Measurements from ENCODE around the gene MOSMO. TPM values are rescaled to one million over a fixed set of nuclear protein-coding genes. Genes with fewer than 3 reads are reported as not detected.
"Not testable (repeated sequence)": the region's sequence is repeated elsewhere in the genome, so short reads cannot be mapped to it uniquely, and the experiment has no call there.

MOSMO gene
- total and polyA plus RNA-seq, 2 donors from 2014 or later = 6.3 to 12.8 TPM

DNA sequence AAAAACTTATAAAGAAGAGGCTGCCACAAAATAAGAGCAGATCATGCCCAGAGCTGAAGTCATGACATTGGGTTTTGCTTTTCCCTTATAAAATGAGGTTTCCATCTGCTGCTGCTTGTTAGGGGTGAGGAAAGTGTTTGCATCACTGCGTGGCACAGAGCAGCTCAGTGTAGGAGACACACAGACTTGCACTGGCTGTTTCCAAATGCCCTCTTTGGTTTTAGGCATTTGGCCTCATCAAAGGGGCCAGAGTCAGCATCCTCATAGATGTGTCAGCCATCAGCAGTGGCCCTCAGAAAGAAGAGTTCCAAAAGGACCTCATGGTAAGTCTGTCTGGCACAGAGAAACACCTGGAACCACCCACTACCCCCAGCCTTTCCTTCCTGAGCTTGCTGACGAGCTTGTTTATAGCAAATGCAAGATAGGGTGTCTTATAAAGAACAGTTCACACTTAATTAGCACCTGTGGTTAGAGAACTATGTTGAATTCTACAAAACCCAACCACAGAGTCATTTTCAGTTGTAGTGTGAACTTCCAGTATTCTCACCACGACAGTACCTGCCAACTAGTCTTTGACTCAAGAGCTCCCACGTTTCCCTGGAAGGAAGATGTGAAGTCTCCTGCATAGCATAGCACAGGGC is 101.5 kb downstream of the MOSMO start:
- TF ChIP-seq, protein P1, sequence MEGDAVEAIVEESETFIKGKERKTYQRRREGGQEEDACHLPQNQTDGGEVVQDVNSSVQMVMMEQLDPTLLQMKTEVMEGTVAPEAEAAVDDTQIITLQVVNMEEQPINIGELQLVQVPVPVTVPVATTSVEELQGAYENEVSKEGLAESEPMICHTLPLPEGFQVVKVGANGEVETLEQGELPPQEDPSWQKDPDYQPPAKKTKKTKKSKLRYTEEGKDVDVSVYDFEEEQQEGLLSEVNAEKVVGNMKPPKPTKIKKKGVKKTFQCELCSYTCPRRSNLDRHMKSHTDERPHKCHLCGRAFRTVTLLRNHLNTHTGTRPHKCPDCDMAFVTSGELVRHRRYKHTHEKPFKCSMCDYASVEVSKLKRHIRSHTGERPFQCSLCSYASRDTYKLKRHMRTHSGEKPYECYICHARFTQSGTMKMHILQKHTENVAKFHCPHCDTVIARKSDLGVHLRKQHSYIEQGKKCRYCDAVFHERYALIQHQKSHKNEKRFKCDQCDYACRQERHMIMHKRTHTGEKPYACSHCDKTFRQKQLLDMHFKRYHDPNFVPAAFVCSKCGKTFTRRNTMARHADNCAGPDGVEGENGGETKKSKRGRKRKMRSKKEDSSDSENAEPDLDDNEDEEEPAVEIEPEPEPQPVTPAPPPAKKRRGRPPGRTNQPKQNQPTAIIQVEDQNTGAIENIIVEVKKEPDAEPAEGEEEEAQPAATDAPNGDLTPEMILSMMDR (IDR thresholded peaks at IDR 0.05; ENCODE audit: borderline replicate concordance, extremely low read depth, insufficient read depth) = no peak
- Histone ChIP-seq H3K9me3 (ENCODE audit: control insufficient read depth in 2 of 3, insufficient read depth in 1 of 3, low read length in 3 of 3) (no peaks in the 10 kb centered on the region), H3K9ac (ENCODE audit: low read length in 3 of 3) (no peak overlapping the region), H3K4me1 (ENCODE audit: control insufficient read depth in 2 of 3, insufficient read depth in 2 of 3, low read depth in 1 of 3, low read length in 3 of 3) (no peaks in the 10 kb centered on the region), H3K27me3 (ENCODE audit: control insufficient read depth, insufficient read depth, low read length) (no peaks in the 10 kb centered on the region), H3K36me3 (ENCODE audit: control insufficient read depth in 2 of 3, insufficient read depth in 3 of 3, low read length in 3 of 3) (no peaks in the 10 kb centered on the region), H3K4me3 (ENCODE audit: low read length in 3 of 3) (no peak overlapping the region), H3K27ac (ENCODE audit: low read depth in 2 of 2, low read length in 2 of 2) (no peak overlapping the region)
- FAIRE-seq = no peak
- no peak for DNase-seq
- intact Hi-C loops (cut with DNase I) = no loop called here

DNA sequence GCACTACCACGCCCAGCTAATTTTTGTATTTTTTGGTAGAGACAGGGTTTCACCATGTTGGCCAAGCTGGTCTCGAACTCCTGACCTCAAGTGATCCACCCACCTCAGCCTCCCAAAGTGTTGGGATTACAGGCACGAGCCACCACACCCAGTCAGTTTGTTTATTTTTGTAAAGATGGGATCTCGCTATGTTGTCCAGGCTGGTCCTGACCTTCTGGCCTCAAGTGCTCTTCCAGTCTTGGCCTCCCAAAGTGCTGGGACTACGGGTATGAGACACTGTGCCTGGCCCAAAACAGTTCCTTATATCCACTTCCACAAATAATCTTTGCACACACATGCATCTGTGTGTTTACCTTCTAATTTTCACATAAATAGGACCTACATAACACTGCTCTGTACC is 103.7 kb downstream of the MOSMO start:
- FAIRE-seq; H3K27ac ChIP-seq (ENCODE audit: low read depth in 2 of 2, low read length in 2 of 2); DNase-seq; H3K36me3 ChIP-seq (ENCODE audit: control insufficient read depth in 2 of 3, insufficient read depth in 3 of 3, low read length in 3 of 3); H3K4me3 ChIP-seq (ENCODE audit: low read length in 3 of 3); H3K9me3 ChIP-seq (ENCODE audit: control insufficient read depth in 2 of 3, insufficient read depth in 1 of 3, low read length in 3 of 3); H3K9ac ChIP-seq (ENCODE audit: low read length in 3 of 3); H3K4me1 ChIP-seq (ENCODE audit: control insufficient read depth in 2 of 3, insufficient read depth in 2 of 3, low read depth in 1 of 3, low read length in 3 of 3); intact Hi-C loops (cut with DNase I); H3K27me3 ChIP-seq (ENCODE audit: control insufficient read depth, insufficient read depth, low read length): not testable (repeated sequence)

DNA sequence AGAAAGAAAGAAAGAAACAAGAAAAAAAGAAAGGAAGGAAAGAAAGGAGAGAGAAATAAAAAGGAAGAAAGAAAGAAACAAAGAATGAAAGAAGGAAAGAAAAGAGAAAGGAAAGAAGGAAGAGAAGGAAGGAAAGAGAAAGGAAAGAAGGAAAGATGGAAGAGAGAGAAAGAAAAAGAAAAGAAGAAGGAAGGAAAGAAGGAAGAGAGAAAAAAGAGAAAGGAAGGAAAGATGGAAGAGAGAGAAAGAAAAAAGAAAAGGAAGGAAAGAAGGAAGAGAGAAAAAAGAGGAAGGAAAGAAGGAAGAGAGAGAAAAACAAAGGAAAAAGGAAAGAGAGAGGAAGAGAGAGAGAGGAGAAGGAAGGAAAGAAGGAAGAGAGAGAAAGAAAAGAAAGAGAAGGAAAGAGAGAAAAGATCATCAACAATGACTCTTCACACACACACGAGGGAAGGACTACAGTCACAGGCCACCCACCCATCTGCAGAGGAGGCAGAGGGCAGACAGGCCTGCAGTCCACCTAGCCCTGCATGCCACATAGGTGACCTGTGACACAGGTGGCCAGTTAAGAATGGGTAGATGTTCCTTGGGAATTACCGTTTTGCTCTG is 108.3 kb downstream of the MOSMO start:
- H3K9me3 ChIP-seq (ENCODE audit: control insufficient read depth in 2 of 3, insufficient read depth in 1 of 3, low read length in 3 of 3) = no peaks in the 10 kb centered on the region
- H3K4me3 ChIP-seq (ENCODE audit: low read length in 3 of 3) = no peak overlapping the region
- H3K27ac ChIP-seq (ENCODE audit: low read depth in 2 of 2, low read length in 2 of 2) = no peak overlapping the region
- TF ChIP-seq, protein P1 (IDR thresholded peaks at IDR 0.05; ENCODE audit: borderline replicate concordance, extremely low read depth, insufficient read depth) = no peak
- DNase-seq = no peak
- no peak for FAIRE-seq
- no peaks in the 10 kb centered on the region for H3K27me3 ChIP-seq (ENCODE audit: control insufficient read depth, insufficient read depth, low read length)
- H3K4me1 ChIP-seq (ENCODE audit: control insufficient read depth in 2 of 3, insufficient read depth in 2 of 3, low read depth in 1 of 3, low read length in 3 of 3) = no peaks in the 10 kb centered on the region
- H3K9ac ChIP-seq (ENCODE audit: low read length in 3 of 3) = no peak overlapping the region
- H3K36me3 ChIP-seq (ENCODE audit: control insufficient read depth in 2 of 3, insufficient read depth in 3 of 3, low read length in 3 of 3) = no peaks in the 10 kb centered on the region
- intact Hi-C loops (cut with DNase I) = no loop called here

DNA sequence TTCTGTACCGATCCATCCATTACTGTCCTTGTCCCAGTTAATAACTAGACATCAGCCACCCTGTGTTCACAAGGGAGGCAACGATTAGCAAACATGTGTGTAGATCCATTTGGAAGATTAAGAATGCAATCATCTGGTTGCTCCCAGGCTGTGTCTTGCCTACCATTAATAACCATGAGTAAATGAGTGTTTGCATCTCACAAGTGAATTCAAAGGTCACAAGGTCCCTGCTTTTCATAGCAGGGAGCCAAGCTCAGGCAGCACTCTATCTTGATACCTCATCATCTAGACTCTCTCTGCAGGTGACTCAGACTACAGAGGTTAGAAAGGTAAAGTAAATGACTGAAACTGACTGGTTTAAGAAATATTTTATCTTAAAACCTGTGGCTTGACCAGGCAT is 109.7 kb downstream of the MOSMO start:
- H3K27me3 ChIP-seq (ENCODE audit: control insufficient read depth, insufficient read depth, low read length) = no peaks in the 10 kb centered on the region
- TF ChIP-seq, protein P1 (IDR thresholded peaks at IDR 0.05; ENCODE audit: borderline replicate concordance, extremely low read depth, insufficient read depth) = no peak
- H3K36me3 ChIP-seq (ENCODE audit: control insufficient read depth in 2 of 3, insufficient read depth in 3 of 3, low read length in 3 of 3) = no peaks in the 10 kb centered on the region
- no peak overlapping the region for H3K9ac ChIP-seq (ENCODE audit: low read length in 3 of 3)
- H3K27ac ChIP-seq (ENCODE audit: low read depth in 2 of 2, low read length in 2 of 2) = no peak overlapping the region
- no peak for FAIRE-seq
- intact Hi-C loops (cut with DNase I) = no loop called here
- no peak for DNase-seq
- no peaks in the 10 kb centered on the region for H3K4me1 ChIP-seq (ENCODE audit: control insufficient read depth in 2 of 3, insufficient read depth in 2 of 3, low read depth in 1 of 3, low read length in 3 of 3)
- H3K9me3 ChIP-seq (ENCODE audit: control insufficient read depth in 2 of 3, insufficient read depth in 1 of 3, low read length in 3 of 3) = no peaks in the 10 kb centered on the region
- H3K4me3 ChIP-seq (ENCODE audit: low read length in 3 of 3) = no peak overlapping the region
